GM18526 (cell line): ENCODE measurements around the gene CPED1.

Source experiments
- POLR2A ChIP-seq: IDR thresholded peaks from 3 replicates; pipeline ENCODE4 v1.6.1; 2011; ENCODE audit not compliant: insufficient read length; ENCODE audit errors: extremely low read depth

CPED1 gene

DNA sequence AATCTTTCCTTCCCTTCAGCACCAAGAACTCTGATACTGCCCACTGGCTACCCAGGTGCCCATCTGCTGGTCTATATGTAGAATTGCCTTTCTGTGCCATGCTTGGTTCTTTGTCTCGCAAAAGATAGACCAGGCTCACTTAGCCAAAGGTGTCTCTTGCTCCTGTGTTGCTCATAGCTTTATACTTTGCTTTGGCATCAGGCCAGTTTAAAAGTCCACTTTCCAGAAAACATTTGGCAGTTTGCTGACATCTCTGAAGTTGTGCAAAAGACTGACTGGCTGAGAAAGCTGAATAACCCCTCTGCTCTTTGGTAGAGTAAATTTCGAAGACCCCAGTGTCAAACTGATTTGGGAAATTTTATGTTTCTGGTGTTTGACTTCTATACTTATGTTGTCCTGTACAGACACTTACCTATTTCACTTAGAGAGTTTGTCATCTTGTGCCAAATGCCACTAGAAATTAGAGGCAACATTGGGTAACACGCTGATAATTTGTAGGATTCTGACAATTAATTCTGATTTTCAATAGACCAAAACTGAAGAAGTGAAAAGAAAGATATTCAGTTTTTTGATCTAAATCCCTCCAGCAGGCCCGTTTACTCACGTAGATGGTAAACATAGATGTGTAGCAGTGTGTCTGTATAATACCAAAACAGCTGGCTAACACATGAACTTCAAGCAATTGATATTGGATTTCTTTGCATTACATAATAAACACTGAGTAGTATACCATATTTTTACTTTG lies 91.1 kb downstream of the CPED1 start:
- TF ChIP-seq POLR2A: no peak

DNA sequence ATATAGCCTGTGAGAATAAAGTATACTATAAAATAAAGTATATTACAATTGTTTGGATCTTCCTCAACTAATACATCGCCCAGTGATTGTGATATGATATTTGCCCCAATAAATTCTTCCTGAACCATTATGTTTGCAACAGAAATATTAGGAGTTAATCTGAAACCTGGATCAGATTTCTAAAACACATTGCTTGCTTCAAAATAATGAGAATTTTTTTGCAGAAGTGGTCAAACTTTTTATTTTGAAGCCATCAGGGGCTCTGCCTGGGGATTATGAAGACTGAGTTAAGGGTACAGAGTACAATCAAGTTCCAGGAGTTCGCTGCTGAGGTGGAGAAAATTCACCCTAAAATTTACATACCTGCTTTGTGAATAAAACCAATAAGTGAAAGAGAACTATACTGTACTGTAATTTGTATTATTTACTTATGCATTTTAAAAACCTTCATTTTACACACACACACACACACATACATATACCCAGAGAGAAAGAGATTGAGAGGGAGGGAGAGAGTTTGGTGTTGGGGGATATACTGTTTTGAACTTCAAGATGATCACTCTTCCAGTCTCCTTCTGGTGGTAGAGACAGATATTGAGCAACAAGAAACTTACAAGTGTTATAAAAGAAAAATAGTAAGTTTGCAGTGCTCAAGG lies 91.9 kb downstream of the CPED1 start:
- no peak for TF ChIP-seq POLR2A

DNA sequence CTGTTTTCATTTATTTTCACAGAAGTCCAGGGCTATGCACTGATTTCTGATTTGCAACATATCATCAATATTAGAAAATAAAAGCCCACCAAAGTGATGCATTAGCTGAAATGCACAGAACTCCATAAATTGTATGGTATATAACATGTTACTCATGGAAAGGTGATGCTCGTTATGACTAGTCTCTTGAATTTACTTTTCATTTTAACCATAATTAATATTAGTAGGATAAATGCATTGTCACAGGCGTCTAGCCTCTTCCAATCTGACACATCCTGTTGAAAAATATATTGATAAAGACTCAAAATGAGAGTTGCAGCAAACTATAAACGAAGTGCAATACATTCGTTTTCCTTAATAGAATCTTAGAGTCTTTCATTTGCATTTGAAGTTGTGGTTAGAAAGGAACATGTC lies 92.4 kb downstream of the CPED1 start:
- TF ChIP-seq POLR2A: no peak

DNA sequence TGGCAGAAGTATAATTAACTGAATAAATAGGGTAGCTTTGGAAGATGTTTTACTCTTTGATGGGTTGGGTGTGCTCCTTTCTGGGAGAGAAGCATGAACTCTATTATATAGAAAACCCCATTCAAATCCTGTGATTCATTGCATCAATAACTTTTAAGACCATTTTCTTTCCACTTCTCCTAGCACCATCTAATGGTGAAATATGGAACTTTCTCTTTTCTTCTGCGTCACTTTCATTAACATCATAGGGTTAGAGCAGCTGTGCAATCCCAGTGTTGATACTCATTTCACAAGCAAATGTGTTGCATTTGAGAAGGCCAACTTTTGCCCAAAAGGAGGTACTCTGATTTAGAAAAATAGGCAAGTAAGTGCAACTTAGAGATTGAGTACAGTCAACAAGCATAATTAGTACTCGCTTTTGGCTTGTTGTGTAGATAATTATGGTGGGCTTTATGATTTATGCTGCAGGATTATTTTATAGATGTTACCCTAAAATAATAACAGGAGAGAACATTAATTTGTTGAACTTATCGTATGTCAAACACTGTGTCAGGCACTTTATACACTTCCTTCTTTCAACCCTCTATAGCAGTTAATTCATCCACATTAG lies 92.9 kb downstream of the CPED1 start:
- no peak for TF ChIP-seq POLR2A

DNA sequence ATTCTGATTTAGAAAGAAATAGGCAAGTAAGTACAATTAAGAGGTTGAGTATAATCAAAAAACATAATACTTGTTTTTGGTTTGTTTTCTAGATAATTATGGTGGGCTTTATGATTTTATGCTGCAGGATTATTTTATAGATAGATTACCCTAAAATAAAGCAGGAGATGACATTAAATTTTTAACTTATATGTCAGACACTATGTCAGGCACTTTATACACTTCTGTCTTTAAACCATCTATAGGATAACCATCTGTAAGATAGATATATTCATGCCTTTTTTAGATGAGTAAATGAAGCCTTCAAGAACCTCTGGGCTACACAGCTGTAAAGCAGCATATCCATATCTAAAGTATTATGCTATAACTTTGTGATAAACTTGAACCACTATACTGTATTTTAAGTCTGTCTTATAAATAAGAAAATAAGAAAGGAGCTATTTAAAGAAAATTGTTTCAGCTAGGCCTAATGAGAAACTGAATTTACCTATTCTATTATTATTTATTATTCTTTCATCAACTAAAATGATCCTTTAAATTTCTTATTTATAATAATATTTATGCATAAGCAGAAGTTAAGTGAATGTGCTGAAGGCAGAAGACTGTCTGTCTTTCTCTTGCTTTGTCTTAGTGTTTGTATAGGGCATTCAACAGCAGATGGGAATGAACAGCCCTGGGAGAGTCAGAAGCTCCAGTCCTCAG lies 94.0 kb downstream of the CPED1 start:
- TF ChIP-seq POLR2A: no peak

DNA sequence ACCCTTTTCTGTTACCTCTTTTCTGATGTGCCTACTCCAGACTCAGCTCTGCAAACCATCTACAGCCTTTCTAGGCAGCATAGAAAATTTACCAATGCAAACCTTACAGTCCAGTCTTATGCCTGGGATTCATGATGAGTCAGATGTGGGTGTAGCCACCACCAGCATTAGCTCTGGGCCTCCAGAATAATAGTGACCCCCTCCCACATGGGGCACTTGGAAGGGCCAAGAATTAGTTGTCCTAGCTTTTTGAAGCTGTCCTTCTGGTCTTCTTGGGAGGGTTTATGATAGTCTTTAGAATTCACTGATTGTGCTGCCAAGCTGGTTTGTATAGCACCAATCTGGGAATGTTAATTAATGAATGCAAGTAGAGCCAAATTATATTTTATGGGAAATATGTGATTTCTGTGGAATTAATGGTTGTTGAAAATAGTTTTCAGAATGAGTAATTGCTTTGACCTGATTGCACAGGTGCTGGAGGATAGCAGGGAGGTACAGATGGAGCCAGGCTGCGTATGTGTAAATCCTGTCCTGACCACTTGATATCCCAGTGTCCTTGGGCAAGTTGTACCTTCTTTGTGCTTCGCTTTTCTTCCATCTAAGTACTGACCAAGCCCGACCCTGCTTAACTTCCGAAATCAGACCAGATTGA lies 94.8 kb downstream of the CPED1 start:
- TF ChIP-seq POLR2A: no peak

DNA sequence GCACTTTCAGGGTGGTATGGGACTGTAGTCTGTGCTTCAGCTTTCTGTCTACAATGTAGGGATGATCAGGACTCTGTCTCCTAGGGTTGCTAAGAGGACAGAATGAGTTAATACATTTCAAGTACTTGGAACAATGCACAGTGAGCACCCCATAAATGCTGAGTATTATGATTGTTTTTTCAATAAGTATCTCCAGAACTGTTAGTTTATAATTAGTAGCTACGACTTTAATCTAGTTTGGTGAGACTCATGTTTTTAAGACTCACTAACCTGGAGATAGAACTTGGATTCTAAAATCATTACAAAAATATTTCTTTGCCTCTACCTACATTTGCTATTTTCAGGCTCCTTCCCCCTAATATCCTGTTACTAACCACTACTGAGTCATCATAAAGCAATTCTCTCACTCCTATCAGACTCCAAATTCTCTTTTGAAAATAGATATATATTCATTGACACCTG lies 95.3 kb downstream of the CPED1 start:
- no peak for TF ChIP-seq POLR2A

DNA sequence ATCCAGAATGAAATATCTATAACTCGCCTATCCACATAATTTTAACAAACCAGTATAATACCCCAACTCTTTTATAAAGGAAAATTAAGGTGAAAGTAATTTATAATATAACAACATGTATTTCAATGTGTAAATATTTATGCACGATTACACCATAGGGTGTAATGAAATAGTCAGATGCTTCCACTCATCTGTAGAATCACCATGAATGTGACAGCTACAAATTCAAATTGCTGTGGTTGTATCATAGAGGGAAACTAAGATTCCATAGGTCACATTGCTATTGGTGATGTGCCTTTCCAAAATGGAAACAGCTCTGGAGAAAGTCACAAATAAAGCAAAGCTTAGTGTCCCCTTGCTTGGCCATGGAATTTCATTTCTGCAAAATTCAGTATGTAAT lies 95.7 kb downstream of the CPED1 start:
- no peak for TF ChIP-seq POLR2A

DNA sequence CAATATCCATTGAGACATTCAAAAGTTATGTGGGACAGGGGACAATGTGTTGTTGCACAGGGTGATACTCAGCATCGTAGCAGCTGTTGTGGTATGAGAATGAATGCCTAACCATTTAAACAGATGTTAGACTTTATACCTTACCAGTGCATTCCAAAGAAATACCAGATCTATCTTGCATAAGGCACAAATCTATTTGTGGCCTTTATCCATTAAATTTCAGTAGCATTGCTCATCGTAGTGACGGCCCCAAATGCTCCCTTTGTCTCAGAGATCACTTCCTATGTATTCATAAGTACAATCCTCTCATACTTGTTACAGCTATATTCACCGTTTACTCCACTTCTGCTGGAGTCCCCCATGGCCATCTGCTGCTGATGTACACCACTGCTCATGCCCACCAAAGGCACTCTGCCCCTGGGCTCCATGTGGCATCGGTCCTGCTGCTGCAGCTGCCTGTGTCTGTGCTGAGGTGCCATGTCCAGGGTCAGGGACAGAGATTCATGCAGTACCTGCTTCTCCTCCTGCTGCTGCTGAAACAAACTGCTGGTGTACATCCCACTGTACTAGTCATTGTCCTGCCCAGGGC lies 96.3 kb downstream of the CPED1 start:
- TF ChIP-seq POLR2A: no peak

DNA sequence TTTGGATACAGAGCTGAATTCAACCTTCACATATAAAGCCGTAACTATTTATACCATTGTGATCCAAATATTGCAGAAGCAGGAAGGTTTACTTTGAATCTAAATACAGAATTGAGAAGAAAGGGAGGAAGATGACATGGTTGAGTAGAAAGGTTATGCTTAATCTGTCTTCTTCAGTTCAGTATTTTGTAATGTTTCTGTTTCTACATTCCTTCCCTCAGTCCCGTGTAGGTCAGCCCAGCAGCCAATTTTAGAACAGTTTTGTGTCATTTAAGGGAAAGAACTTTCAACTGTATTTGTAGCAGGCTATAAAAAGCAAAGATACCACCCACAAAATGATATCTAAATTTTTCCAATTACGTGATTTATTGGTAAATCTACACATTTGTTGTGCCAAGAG lies 97.4 kb downstream of the CPED1 start:
- TF ChIP-seq POLR2A: no peak

DNA sequence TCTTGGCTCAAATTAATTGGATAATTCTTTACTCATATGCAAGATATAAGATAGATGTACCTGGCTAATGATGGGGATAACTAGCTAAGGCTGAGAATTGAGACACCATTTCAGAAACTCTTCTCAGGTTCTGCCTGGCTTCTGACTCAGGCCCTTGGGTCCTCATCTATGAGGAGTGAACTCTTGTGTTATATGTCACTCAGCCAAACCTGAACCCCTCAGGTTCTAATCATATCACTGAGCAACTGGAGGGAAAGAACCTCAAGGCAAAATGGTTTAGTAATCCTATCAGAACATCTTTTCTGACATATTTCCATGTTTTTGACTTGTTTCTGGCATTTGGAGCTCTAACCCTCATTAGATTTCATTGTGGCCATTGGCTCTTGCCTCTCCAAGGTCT lies 100.4 kb downstream of the CPED1 start:
- TF ChIP-seq POLR2A: no peak

DNA sequence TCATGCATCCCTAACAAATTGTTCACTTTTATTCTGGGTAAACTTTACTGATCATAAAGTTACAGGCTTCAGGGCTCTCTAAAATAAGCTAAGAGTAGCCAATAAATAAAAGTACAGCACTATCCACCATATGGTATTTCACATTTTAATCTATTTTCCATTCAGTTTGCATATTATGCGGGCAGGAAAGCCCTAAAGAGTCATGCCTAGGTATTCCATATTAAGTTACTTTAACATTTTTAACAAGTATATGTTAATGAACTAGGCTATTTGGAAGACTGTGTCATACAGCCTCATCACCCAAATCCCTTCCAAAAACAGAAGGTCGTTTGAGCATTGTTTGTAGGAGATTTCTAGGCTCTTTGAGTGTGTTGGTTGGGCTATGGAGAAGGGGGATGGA lies 106.3 kb downstream of the CPED1 start:
- TF ChIP-seq POLR2A: no peak

DNA sequence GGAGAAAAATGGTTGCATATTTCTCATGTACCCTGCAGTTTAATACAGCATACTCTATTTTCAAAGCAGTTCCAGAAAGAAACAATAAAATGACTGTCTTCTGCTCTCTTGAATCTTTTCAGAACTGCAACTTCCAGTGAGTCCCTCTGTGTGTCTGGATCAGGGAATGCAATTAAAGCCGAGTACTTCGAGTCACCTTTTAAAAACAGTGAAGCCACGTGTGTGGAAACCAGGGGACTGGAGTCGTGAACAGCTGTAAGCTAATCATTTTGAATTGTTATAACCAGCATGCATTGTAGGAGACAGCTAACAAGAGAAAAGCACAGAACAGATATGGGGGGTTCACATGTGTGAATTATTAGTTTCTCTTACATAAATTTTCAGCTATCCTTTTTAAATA lies 109.1 kb downstream of the CPED1 start:
- no peak for TF ChIP-seq POLR2A

DNA sequence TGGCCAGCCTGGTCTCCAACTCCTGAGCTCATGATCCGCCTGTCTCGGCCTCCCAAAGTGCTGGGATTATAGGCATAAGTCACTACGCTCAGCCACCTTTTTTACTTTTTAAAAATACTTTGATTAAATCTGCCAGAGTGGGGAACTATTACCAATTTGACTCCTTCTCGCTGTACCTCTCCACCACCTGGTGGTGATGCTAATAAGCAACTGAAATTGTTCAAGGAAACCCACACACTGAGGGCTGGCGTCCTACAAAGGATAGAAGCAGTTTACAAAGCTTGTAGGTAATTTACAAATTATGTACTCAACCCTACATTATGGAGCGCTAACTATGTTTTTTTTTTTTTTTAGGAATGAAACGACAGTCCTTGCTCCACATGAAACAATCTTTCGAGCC lies 111.1 kb downstream of the CPED1 start:
- TF ChIP-seq POLR2A: no peak

DNA sequence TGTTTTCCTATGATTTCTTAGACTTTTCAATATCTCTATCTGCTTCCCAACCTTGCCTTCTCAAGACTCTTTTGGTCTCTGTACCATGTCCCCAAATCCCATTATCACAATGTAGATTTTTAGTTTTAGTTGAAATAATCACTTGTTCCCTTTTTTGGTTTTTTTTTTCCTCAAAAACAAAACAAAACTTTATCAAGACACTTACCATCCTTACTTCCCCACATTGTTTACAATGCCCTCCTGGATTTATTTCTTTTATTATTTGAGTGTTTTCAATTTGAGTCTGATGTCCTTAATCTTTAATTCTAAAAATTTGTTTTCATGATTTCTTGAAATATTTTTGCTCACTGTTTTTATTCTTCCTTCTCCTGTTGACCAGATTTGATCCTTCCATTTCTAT lies 112.6 kb downstream of the CPED1 start:
- TF ChIP-seq POLR2A: no peak

DNA sequence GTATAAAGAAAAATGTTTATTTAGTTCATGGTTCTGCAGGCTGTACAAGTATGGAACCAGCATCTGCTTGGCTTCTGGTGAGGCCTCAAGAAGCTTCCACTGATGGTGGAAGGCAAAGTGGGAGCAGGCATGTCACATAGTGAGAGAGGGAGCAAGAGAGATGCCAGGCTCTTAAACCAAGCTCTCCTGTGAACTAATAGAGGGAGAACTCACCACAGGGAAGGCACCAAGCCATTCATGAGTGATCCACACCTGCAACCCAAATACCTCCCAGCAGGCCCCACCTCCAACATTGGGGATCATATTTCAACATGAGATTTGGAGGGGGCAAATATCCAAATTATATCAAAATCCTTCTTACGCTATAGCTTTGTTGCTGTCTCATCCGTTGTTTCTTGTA lies 113.1 kb downstream of the CPED1 start:
- TF ChIP-seq POLR2A: no peak

DNA sequence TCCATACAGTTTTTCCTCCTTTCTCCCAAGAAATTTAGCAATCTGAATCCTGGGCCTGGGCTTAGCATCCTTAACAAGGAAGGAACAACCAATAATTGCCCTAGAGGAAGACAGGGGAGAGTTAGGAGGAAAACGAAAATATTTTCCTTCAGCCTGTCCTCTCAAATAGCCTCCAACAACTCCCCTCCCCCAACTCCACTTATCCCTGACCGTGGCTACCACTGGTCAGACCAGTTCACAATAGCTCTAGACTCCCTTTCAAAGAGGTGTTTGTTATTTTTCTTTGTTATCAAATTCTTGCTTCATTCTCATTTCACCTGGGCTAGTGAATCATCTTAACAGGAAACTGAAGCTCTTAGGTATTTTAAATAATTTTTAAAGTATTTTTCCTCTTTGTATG lies 114.1 kb downstream of the CPED1 start:
- no peak for TF ChIP-seq POLR2A
